GM19035 (cell line): ENCODE results near the gene PTAR1.
"Not testable (repeated sequence)": the region's sequence is repeated elsewhere in the genome, so short reads cannot be mapped to it uniquely, and the experiment has no call there.

Experiments used
- ATAC-seq: cut with Tn5 transposase; IDR thresholded peaks from one replicate; pipeline ENCODE4 v1.9.1; 2021; ENCODE audit not compliant: unreplicated experiment

Gene PTAR1

GRCh38 chr9:69759421-69760277, at the start of gene PTAR1:
Gene PTAR1 (minus strand): TSS chr9:69760011. CDS start chr9:69759938, 73 bp downstream.
- peak; percentile 91 for ATAC-seq

GRCh38 chr9:69809304-69809863, 49.6 kb upstream of the PTAR1 start:
- no peak for ATAC-seq

- ATAC-seq: no peak
These were observed 46.8 kb upstream of the PTAR1 start for GRCh38 chr9:69806627-69807026.

- no peak for ATAC-seq
These were observed 46.2 kb upstream of the PTAR1 start for GRCh38 chr9:69805962-69806515.

- ATAC-seq: no peak
These were observed 42.2 kb upstream of the PTAR1 start for GRCh38 chr9:69801989-69802388.

- ATAC-seq: not testable (repeated sequence)
These were observed 40.2 kb upstream of the PTAR1 start for GRCh38 chr9:69800027-69800426.

GRCh38 chr9:69799521-69799920, 39.7 kb upstream of the PTAR1 start:
- not testable (repeated sequence) for ATAC-seq

GRCh38 chr9:69798744-69799143, 38.9 kb upstream of the PTAR1 start:
- no peak for ATAC-seq

GRCh38 chr9:69797675-69798074, 37.9 kb upstream of the PTAR1 start:
- ATAC-seq: no peak

- ATAC-seq: no peak
These were observed 34.5 kb upstream of the PTAR1 start for GRCh38 chr9:69794356-69794755.

GRCh38 chr9:69785757-69786156, 25.9 kb upstream of the PTAR1 start:
- no peak for ATAC-seq

- ATAC-seq: no peak
These were observed 13.4 kb upstream of the PTAR1 start for GRCh38 chr9:69773258-69773657.

GRCh38 chr9:69771775-69772418, 12.1 kb upstream of the PTAR1 start:
- no peak for ATAC-seq

- ATAC-seq: no peak
These were observed 8.9 kb upstream of the PTAR1 start for GRCh38 chr9:69768716-69769115.

- no peak for ATAC-seq
These were observed 8.3 kb upstream of the PTAR1 start for GRCh38 chr9:69768101-69768500.

GRCh38 chr9:69763862-69764261, 4.1 kb upstream of the PTAR1 start:
- ATAC-seq: not testable (repeated sequence)

- ATAC-seq: no peak
These were observed 2.7 kb upstream of the PTAR1 start for GRCh38 chr9:69762527-69762926.

GRCh38 chr9:69760278-69760610, 433 bp upstream of the PTAR1 start:
- peak; percentile 3 for ATAC-seq

- no peak for ATAC-seq
These were observed 790 bp downstream of the PTAR1 start for GRCh38 chr9:69759021-69759420.

GRCh38 chr9:69757996-69758675, 1.7 kb downstream of the PTAR1 start:
- ATAC-seq: no peak

- no peak for ATAC-seq
These were observed 4.6 kb downstream of the PTAR1 start for GRCh38 chr9:69755205-69755604.
